ENCODE measurements around the gene NGDN.

NGDN gene

DNA sequence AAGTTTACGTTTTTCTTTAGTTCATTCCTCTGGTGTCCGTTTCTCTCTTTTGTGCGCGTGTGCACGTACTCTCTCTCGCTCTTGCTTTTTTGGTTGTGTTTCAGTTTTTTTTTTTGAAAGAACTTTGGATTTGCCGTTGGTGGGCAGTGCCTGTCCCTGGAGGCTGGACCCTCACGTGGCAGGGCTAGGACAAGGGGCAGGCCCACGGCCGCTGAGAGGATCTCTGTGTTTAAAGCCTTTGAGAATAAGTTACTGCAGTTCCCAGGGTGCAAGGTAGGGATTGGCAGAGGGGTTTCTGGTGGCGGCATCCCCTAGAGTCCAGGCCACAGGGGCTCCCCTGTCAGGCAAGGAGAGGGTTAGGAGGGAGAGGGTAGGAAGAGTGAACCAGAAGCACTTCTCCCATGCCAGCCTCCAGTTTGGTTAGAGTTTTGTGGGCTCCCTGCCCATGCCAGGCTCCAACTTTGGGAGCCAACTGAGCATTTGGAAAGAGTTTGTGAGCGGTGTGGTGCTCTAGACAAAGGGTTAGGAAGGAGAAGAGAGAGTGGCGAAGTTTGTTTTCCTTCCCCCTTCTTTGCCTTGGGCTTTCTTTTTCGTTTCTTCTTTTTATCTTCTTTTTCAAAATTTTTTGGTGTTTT, 51.5 kb downstream of the NGDN start:
- no peaks in the 10 kb centered on the region for H3K79me2 ChIP-seq (ENCODE audit: insufficient read depth, low read length)
- H3K27me3 ChIP-seq (ENCODE audit: insufficient read depth, low read length): 0 out of 2 replicates have a peak, but pooled peaks cover 3% of the 10 kb centered on the region
- no peaks in the 10 kb centered on the region for H3K9me3 ChIP-seq (ENCODE audit: low read length)
- no peaks in the 10 kb centered on the region for H4K20me1 ChIP-seq (ENCODE audit: insufficient read depth, low read length)
- no peaks in the 10 kb centered on the region for H3K36me3 ChIP-seq (ENCODE audit: insufficient read depth, low read length)
- no peaks in the 10 kb centered on the region for H3K9me2 ChIP-seq (ENCODE audit: low read depth, low read length)
- no peak overlapping the region for H3K9ac ChIP-seq (ENCODE audit: low read length)
- no peaks in the 10 kb centered on the region for H3F3A ChIP-seq (ENCODE audit: insufficient read depth, low read length)
- no peaks in the 10 kb centered on the region for H3K4me1 ChIP-seq (ENCODE audit: insufficient read depth, low read length, severe bottlenecking)
- H2AFZ ChIP-seq (ENCODE audit: low read length): no peak overlapping the region
- TF ChIP-seq, protein P1, sequence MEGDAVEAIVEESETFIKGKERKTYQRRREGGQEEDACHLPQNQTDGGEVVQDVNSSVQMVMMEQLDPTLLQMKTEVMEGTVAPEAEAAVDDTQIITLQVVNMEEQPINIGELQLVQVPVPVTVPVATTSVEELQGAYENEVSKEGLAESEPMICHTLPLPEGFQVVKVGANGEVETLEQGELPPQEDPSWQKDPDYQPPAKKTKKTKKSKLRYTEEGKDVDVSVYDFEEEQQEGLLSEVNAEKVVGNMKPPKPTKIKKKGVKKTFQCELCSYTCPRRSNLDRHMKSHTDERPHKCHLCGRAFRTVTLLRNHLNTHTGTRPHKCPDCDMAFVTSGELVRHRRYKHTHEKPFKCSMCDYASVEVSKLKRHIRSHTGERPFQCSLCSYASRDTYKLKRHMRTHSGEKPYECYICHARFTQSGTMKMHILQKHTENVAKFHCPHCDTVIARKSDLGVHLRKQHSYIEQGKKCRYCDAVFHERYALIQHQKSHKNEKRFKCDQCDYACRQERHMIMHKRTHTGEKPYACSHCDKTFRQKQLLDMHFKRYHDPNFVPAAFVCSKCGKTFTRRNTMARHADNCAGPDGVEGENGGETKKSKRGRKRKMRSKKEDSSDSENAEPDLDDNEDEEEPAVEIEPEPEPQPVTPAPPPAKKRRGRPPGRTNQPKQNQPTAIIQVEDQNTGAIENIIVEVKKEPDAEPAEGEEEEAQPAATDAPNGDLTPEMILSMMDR (IDR thresholded peaks at IDR 0.05; ENCODE audit: low read length): no peak
- TF ChIP-seq EZH2 (IDR thresholded peaks at IDR 0.05; ENCODE audit: borderline replicate concordance, low read length): no peak
- H3K27ac ChIP-seq (ENCODE audit: low read depth, low read length, poor library complexity, severe bottlenecking): no peak overlapping the region
- H3K4me3 ChIP-seq (ENCODE audit: low read depth, low read length, poor library complexity, severe bottlenecking): no peak overlapping the region
- no peak overlapping the region for H3K4me2 ChIP-seq (ENCODE audit: low read length)

DNA sequence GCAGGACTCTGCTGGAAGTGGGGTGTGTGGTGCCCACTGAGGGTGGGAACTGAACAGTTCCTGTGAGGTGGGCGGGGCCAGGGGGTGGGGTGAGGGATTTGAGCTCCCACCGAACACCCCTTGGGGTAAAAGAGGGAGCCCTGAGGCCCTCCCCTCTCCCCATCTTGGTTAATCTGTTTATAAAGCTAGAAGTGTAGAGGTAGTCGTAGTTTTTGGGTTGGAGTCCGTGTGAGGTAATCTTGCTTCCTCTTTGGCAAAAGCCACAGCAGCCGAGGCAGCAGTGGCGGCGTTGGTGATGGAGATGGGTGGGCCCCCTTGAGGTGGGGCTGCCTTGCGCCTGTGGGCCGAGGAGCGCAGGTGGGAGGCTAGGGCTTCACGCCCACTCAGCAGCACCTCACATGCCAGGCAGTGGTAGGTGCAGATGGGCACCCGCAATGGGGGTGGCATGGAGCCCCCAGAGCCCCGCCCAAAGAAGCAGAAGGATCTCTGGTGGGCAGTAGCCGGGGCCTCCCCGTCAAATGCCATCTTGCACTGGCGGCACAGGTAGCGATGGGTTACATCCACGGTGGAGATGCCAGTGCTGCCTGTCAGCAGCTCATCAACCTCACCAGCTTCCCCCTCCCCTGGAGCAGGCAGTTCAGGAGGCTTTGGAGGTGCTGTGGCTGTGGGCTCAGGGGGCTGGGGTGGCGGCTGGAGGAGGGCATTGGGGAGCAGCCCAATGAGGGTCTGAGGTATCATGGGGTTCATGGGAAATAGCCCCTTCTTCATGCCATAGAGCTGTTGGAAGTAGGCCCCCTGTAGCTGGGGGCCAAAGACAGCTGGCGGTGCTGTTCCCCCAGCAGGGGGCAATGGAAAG, 52.5 kb downstream of the NGDN start:
- Histone ChIP-seq H3K9me2 (ENCODE audit: low read depth, low read length) (no peaks in the 10 kb centered on the region), H3K9me3 (ENCODE audit: low read length) (no peaks in the 10 kb centered on the region), H3K79me2 (ENCODE audit: insufficient read depth, low read length) (no peaks in the 10 kb centered on the region), H2AFZ (ENCODE audit: low read length) (no peak overlapping the region), H3F3A (ENCODE audit: insufficient read depth, low read length) (no peaks in the 10 kb centered on the region), H3K27me3 (ENCODE audit: insufficient read depth, low read length) (0 out of 2 replicates have a peak, but pooled peaks cover 3% of the 10 kb centered on the region), H3K4me2 (ENCODE audit: low read length) (no peak overlapping the region), H4K20me1 (ENCODE audit: insufficient read depth, low read length) (no peaks in the 10 kb centered on the region), H3K36me3 (ENCODE audit: insufficient read depth, low read length) (no peaks in the 10 kb centered on the region), H3K4me3 (ENCODE audit: low read depth, low read length, poor library complexity, severe bottlenecking) (no peak overlapping the region), H3K9ac (ENCODE audit: low read length) (no peak overlapping the region), H3K4me1 (ENCODE audit: insufficient read depth, low read length, severe bottlenecking) (no peaks in the 10 kb centered on the region), H3K27ac (ENCODE audit: low read depth, low read length, poor library complexity, severe bottlenecking) (no peak overlapping the region)
- TF ChIP-seq EZH2 (IDR thresholded peaks at IDR 0.05; ENCODE audit: borderline replicate concordance, low read length): no peak
- TF ChIP-seq, protein P1 (IDR thresholded peaks at IDR 0.05; ENCODE audit: low read length): no peak

DNA sequence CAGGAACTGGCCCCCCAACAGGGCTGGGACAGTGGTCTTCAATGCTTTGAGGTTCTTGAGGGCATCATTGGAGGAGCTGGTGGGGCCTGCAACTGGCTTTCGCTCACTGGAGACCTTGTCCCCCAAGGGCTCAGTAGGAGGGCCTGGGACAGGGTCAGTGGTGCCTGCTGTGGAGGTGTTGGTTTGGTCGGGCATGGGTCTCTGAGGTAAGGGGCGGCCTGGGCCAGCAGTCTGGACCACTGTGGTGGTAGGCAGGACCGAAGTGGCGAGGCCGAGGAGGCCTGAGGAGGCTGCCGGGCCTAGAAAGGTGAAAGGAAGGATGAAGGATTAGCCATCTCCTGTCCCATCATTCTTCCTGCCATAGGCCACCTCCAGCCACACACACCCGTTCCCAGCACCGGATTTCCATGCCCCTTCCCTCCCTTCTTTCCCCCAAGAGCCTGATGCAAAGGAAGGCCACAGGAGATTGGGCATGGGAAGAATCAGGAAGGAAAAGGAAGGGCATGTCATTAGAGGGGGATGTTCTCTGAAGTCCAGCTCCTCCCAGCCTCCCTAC, 53.2 kb downstream of the NGDN start:
- Histone ChIP-seq H3K9me3 (ENCODE audit: low read length) (no peaks in the 10 kb centered on the region), H3K79me2 (ENCODE audit: insufficient read depth, low read length) (no peaks in the 10 kb centered on the region), H3K9ac (ENCODE audit: low read length) (no peak overlapping the region), H3K4me1 (ENCODE audit: insufficient read depth, low read length, severe bottlenecking) (no peaks in the 10 kb centered on the region), H3K4me2 (ENCODE audit: low read length) (no peak overlapping the region), H3K9me2 (ENCODE audit: low read depth, low read length) (no peaks in the 10 kb centered on the region), H3K4me3 (ENCODE audit: low read depth, low read length, poor library complexity, severe bottlenecking) (no peak overlapping the region), H3K27ac (ENCODE audit: low read depth, low read length, poor library complexity, severe bottlenecking) (no peak overlapping the region), H3F3A (ENCODE audit: insufficient read depth, low read length) (no peaks in the 10 kb centered on the region), H4K20me1 (ENCODE audit: insufficient read depth, low read length) (no peaks in the 10 kb centered on the region), H2AFZ (ENCODE audit: low read length) (no peak overlapping the region), H3K27me3 (ENCODE audit: insufficient read depth, low read length) (0 out of 2 replicates have a peak, but pooled peaks cover 3% of the 10 kb centered on the region), H3K36me3 (ENCODE audit: insufficient read depth, low read length) (no peaks in the 10 kb centered on the region)
- TF ChIP-seq EZH2 (IDR thresholded peaks at IDR 0.05; ENCODE audit: borderline replicate concordance, low read length): no peak
- TF ChIP-seq, protein P1 (IDR thresholded peaks at IDR 0.05; ENCODE audit: low read length): no peak

Data from OCI-LY1 (cell line).